Neuronal stem cell (in vitro differentiated cells): ENCODE data around the gene SLA2.

Experiments used
- DNase-seq: peaks from one replicate; pipeline ENCODE4 v3.0.0-alpha.2; 2013; ENCODE audit warnings: low spot score
- H2AFZ ChIP-seq: one replicate; pipeline ENCODE4 v1.6.1; 2013; ENCODE audit warnings: mild to moderate bottlenecking, low read length, inconsistent platforms
- H2AK5ac ChIP-seq: 2 replicates; pipeline ENCODE4 v1.6.1; 2013; ENCODE audit warnings: low read depth, mild to moderate bottlenecking, inconsistent platforms, low read length, moderate library complexity, mixed read lengths
- H2BK120ac ChIP-seq: 2 replicates; pipeline ENCODE4 v1.6.1; 2013; ENCODE audit warnings: low read depth, mild to moderate bottlenecking, inconsistent platforms, low read length, moderate library complexity, mixed read lengths
- H2BK12ac ChIP-seq: one replicate; pipeline ENCODE4 v1.6.1; 2013; ENCODE audit warnings: low read length, inconsistent platforms
- H2BK15ac ChIP-seq: 2 replicates; pipeline ENCODE4 v1.6.1; 2013; ENCODE audit warnings: mild to moderate bottlenecking, low read length, inconsistent platforms, mixed read lengths
- H2BK5ac ChIP-seq: one replicate; pipeline ENCODE4 v1.6.1; 2013; ENCODE audit warnings: inconsistent platforms, mild to moderate bottlenecking, low read length, moderate library complexity
- H3K14ac ChIP-seq: one replicate; pipeline ENCODE4 v1.6.1; 2013; ENCODE audit warnings: low read length, inconsistent platforms
- H3K18ac ChIP-seq: 2 replicates; pipeline ENCODE4 v1.6.1; 2013; ENCODE audit warnings: low read length, inconsistent platforms
- H3K23ac ChIP-seq: 2 replicates; pipeline ENCODE4 v1.6.1; 2013; ENCODE audit warnings: low read depth, mild to moderate bottlenecking, mixed read lengths, low read length, inconsistent platforms; ENCODE audit not compliant: poor library complexity
- H3K27ac ChIP-seq: replicated peaks from 3 replicates; pipeline ENCODE4 v1.5.1; 2013; ENCODE audit warnings: low read length, inconsistent platforms
- H3K27me3 ChIP-seq, 3 experiments: 2 replicates each; pipeline ENCODE4 v1.6.1; 2013; ENCODE audit warnings: low read length in 3 of 3, mild to moderate bottlenecking in 2 of 3, inconsistent platforms in 1 of 3, low read depth in 1 of 3, mixed read lengths in 1 of 3, moderate library complexity in 1 of 3; ENCODE audit not compliant: control insufficient read depth in 3 of 3, insufficient read depth in 3 of 3
- H3K36me3 ChIP-seq, 2 donors: replicated peaks in 1 of 2; 2 replicates each; pipeline ENCODE4 v1.6.1; 2013; ENCODE audit warnings: low read length in 2 of 2; ENCODE audit not compliant: control insufficient read depth in 2 of 2, insufficient read depth in 2 of 2
- H3K4ac ChIP-seq: 2 replicates; pipeline ENCODE4 v1.6.1; 2013; ENCODE audit warnings: inconsistent platforms, mild to moderate bottlenecking, low read length, moderate library complexity
- H3K4me1 ChIP-seq, 2 donors: 1 replicate in 1 of 2; 2 replicates in 1 of 2; pipeline ENCODE4 v1.6.1; 2013; ENCODE audit warnings: low read length in 2 of 2, low read depth in 1 of 2; ENCODE audit not compliant: control insufficient read depth in 2 of 2, insufficient read depth in 1 of 2
- H3K4me2 ChIP-seq: one replicate; pipeline ENCODE4 v1.6.1; 2013; ENCODE audit warnings: mild to moderate bottlenecking, low read length, inconsistent platforms; ENCODE audit not compliant: insufficient read depth, poor library complexity, severe bottlenecking
- H3K4me3 ChIP-seq, 2 donors: 2 replicates each; pipeline ENCODE4 v1.5.1; 2013; ENCODE audit warnings: low read length in 2 of 2, mild to moderate bottlenecking in 2 of 2, inconsistent platforms in 1 of 2, moderate library complexity in 1 of 2
- H3K79me1 ChIP-seq: one replicate; pipeline ENCODE4 v1.6.1; 2013; ENCODE audit warnings: low read depth, mild to moderate bottlenecking, inconsistent platforms, low read length, moderate library complexity
- H3K9ac ChIP-seq: one replicate; pipeline ENCODE4 v1.6.1; 2013; ENCODE audit warnings: mild to moderate bottlenecking, low read depth, low read length, inconsistent platforms; ENCODE audit not compliant: poor library complexity
- H3K9me3 ChIP-seq, 2 donors: replicated peaks in 1 of 2; 2 replicates each; pipeline versions ENCODE3 to v1.6.1; 2013; ENCODE audit warnings: low read length in 2 of 2, mild to moderate bottlenecking in 2 of 2, inconsistent platforms in 1 of 2, low read depth in 1 of 2, mixed read lengths in 1 of 2, moderate library complexity in 1 of 2; ENCODE audit not compliant: control insufficient read depth in 2 of 2, insufficient read depth in 1 of 2
- H4K8ac ChIP-seq: one replicate; pipeline ENCODE4 v1.6.1; 2013; ENCODE audit warnings: low read depth, mild to moderate bottlenecking, inconsistent platforms, low read length, moderate library complexity
- H4K91ac ChIP-seq: one replicate; pipeline ENCODE4 v1.6.1; 2013; ENCODE audit warnings: low read length, low read depth, mild to moderate bottlenecking, inconsistent platforms; ENCODE audit not compliant: poor library complexity
- WGBS, 2 donors: extraction: QIAGEN DNeasy Blood & Tissue Kit; methylation state at CpG; one replicate each; pipeline ENCODE4 v1.1.7; 2013; ENCODE audit warnings: missing lambda C conversion rate in 2 of 2, mixed read lengths in 1 of 2; ENCODE audit not compliant: insufficient read length in 2 of 2, insufficient replicate concordance in 1 of 2; ENCODE audit errors: extremely low coverage in 2 of 2; 5-methylcytosine and 5-hydroxymethylcytosine counted together

SLA2 gene

DNA sequence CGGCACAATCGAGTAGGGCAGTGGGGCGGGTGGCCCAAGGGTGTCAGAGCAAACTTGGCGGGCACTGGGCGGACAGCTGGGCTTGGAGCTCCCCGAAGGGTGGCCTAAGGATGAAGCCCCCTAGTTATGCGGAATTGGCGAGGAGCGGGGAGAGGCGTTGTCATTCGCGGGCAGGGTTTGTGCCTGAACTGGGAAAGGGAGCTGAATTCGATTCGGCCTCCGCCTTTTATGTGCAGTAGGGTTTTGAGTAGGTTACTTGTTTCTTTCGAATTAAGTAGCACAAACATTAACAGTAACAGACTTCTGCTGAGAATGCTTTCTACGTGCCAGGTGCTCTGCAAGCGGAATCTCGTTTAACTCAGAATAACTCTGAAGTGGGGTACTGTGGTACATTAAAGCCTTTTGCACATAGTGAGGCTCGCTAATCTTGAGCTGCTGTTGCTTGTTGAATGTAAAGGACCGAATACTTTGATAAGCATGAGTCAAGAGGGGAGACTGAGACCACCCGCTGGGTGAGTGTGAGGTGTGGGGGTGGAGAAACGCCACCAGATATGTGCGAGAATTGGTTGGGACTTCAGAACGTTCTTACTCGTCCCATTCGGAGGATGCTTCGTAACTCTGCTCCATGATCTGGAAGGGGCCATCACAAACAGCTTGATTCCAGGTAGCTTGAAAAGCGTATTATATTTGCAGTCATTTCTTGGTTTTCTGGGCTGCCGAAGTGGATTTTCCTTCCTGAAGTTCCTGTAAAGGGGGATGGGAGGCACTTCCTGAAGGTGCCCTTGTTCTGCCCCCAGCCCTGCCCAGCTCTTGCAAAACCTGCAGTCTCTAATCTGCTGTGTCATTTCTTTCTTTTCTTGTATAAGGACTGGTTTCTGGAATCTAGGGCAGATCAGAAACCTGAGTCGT lies 39.6 kb downstream of the SLA2 start:
- no peaks in the 10 kb centered on the region for H3K27me3 ChIP-seq
- no peak overlapping the region for H3K14ac ChIP-seq
- H3K23ac ChIP-seq = peak overlapping the region; percentile 66
- no peak overlapping the region for H4K8ac ChIP-seq
- H2BK5ac ChIP-seq = no peak overlapping the region
- H3K4ac ChIP-seq = no peak overlapping the region
- H2BK12ac ChIP-seq = no peak overlapping the region
- H2AK5ac ChIP-seq = peak overlapping the region; percentile 30
- H3K9ac ChIP-seq = peak overlapping the region; percentile 97
- H3K4me3 ChIP-seq = peak overlapping the region; percentile 93 to 94
- H3K18ac ChIP-seq = no peak overlapping the region
- peak overlapping the region; percentile 79 for H3K4me2 ChIP-seq
- no peak overlapping the region for H3K27ac ChIP-seq
- H3K9me3 ChIP-seq = peaks cover 0 to 3% of the 10 kb centered on the region in 2 donors
- no peak overlapping the region for H4K91ac ChIP-seq
- no CpG with 5 or more reads among the region's 31 CpGs for WGBS, 2 donors
- H3K4me1 ChIP-seq = peaks cover 10 to 11% of the 10 kb centered on the region in 2 donors
- peak overlapping the region; percentile 93 for H2AFZ ChIP-seq
- no peak overlapping the region for H2BK15ac ChIP-seq
- DNase-seq = no peak
- peaks cover 14 to 41% of the 10 kb centered on the region in 2 donors for H3K36me3 ChIP-seq
- H2BK120ac ChIP-seq = no peak overlapping the region
- H3K79me1 ChIP-seq = peaks cover 7% of the 10 kb centered on the region

DNA sequence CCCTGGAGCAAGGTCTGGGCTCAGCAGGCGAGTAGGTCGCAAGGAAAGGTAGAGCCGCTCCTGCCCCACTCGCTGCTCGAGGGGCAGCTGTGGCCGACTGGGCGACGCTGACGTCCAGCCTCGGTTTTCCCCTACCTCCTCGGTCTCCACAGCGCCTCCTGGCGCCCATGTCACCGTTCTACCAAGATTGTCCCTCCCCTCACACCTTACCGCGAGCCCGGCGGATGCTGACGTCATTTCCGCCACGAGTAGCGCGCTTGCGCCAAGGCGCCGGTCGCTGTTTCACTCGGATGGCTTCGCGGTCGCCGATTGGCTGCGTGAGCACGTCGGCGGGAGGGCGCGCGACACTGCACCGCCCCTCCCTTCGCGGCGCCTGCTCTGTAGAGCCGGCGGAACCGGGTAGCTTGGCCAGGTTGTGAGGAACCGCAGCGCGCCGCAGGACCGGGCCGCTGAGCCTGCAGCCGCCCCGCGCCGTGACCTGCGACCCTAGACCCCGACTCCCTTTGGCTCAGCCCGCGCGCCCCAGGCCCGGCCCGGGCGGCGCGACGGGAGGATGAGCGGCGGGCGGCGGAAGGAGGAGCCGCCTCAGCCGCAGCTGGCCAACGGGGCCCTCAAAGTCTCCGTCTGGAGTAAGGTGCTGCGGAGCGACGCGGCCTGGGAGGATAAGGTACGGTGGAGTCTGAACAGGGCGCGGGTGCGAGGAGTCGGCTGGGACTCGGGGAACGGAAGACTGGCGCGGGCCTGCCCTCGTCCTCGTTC lies 40.4 kb downstream of the SLA2 start, which contains the start of gene RAB5IF:
Gene RAB5IF, plus strand, starts transcription at position 381 of the 759 bp plus-strand sequence. Its CDS starts 173 bp downstream, at position 554.
- no peak within 1 kb of the TSS for H3K4ac ChIP-seq
- peak within 1 kb of the TSS; percentile 30 for H2AK5ac ChIP-seq
- DNase-seq = peak; percentile 99
- H2BK15ac ChIP-seq = no peak within 1 kb of the TSS
- no peak within 1 kb of the TSS for H2BK120ac ChIP-seq
- peaks cover 10 to 11% of the 10 kb centered on the region in 2 donors for H3K4me1 ChIP-seq
- H3K27me3 ChIP-seq = no peaks in the 10 kb centered on the region
- peak within 1 kb of the TSS; percentile 66 for H3K23ac ChIP-seq
- peak within 1 kb of the TSS; percentile 79 for H3K4me2 ChIP-seq
- peaks cover 0 to 3% of the 10 kb centered on the region in 2 donors for H3K9me3 ChIP-seq
- H2BK5ac ChIP-seq = no peak within 1 kb of the TSS
- WGBS, 2 donors = no CpG with 5 or more reads among the region's 90 CpGs
- H3K27ac ChIP-seq = no peak within 1 kb of the TSS
- H3K14ac ChIP-seq = no peak within 1 kb of the TSS
- H3K4me3 ChIP-seq = peak within 1 kb of the TSS; percentile 93 to 94
- peak within 1 kb of the TSS; percentile 93 for H2AFZ ChIP-seq
- H3K9ac ChIP-seq = peak within 1 kb of the TSS; percentile 97
- H3K18ac ChIP-seq = peak within 1 kb of the TSS; percentile 96
- H3K36me3 ChIP-seq = peaks cover 11 to 33% of the 10 kb centered on the region in 2 donors
- H4K91ac ChIP-seq = no peak within 1 kb of the TSS
- no peak within 1 kb of the TSS for H4K8ac ChIP-seq
- H3K79me1 ChIP-seq = peaks cover 7% of the 10 kb centered on the region
- no peak within 1 kb of the TSS for H2BK12ac ChIP-seq

DNA sequence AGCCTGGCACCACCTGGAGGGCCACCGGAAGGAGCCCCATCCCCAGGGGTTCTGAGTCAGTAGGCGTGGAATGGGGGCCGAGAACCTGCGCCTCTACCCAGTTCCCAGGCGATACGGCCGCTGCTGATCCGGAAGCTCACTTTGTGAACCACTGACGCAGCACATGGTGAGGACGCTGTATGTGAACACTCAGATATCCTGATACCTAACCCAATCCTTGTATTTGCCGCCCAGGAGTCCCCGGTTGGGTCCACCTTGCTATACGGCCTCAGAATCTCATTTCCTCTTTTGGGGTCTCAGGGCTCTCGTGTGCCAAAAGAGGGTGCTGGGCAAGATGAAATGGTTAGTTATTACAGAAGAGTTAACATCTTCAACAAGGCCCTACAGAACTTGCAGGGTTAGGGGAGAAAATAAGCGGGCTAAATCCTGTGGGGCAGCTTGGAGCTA lies 41.0 kb downstream of the SLA2 start:
- no CpG with 5 or more reads among the region's 15 CpGs for WGBS, 2 donors
- H3K27ac ChIP-seq = no peak overlapping the region
- H3K36me3 ChIP-seq = peaks cover 11 to 27% of the 10 kb centered on the region in 2 donors

More for the DNA sequence above, 41.0 kb downstream of the SLA2 start:
- peaks cover 7% of the 10 kb centered on the region for H3K79me1 ChIP-seq
- no peak overlapping the region for H4K91ac ChIP-seq
- H4K8ac ChIP-seq = no peak overlapping the region
- no peak overlapping the region for H2BK15ac ChIP-seq
- no peaks in the 10 kb centered on the region for H3K27me3 ChIP-seq
- H3K4ac ChIP-seq = no peak overlapping the region
- no peak overlapping the region for H2BK12ac ChIP-seq
- H2AFZ ChIP-seq = peak overlapping the region; percentile 93
- H2BK120ac ChIP-seq = no peak overlapping the region
- peaks cover 10 to 11% of the 10 kb centered on the region in 2 donors for H3K4me1 ChIP-seq
- H3K9me3 ChIP-seq = peaks cover 0 to 3% of the 10 kb centered on the region in 2 donors
- H2BK5ac ChIP-seq = no peak overlapping the region
- H3K23ac ChIP-seq = peak overlapping the region; percentile 52
- no peak overlapping the region for H2AK5ac ChIP-seq
- no peak overlapping the region for H3K14ac ChIP-seq
- H3K9ac ChIP-seq = no peak overlapping the region
- DNase-seq = no peak
- H3K4me3 ChIP-seq = peak overlapping the region in 1 of 2 donors; percentile 93
- H3K4me2 ChIP-seq = no peak overlapping the region
- no peak overlapping the region for H3K18ac ChIP-seq
